ENCODE results near the gene LRRC43. TPM values are rescaled to one million over a fixed set of nuclear protein-coding genes. Genes with fewer than 3 reads are reported as not detected.
A peak's percentile ranks its signal among the peaks of the same experiment; 100 is the strongest.

The LRRC43 gene
- not detected for polyA plus RNA-seq

GRCh38 chr12:122182887-122183587, at the start of gene LRRC43:
Gene LRRC43 (plus strand): TSS chr12:122183123. CDS start chr12:122183145, 22 bp downstream.
- Mint-ChIP-seq H3K27ac (no peak within 1 kb of the TSS), H3K9me3 (no peaks in the 10 kb centered on the region), H3K36me3 (peaks cover 2% of the 10 kb centered on the region), H3K27me3 (peaks cover 17% of the 10 kb centered on the region), H3K4me3 (peak within 1 kb of the TSS; percentile 70 to 92 (median 84)), H3K4me1 (peaks cover 11 to 20% (median 13%) of the 10 kb centered on the region in 3 donors)

- Mint-ChIP-seq H3K36me3 (no peaks in the 10 kb centered on the region), H3K27ac (peak overlapping the region in 1 of 3 donors; percentile 82), H3K27me3 (no peaks in the 10 kb centered on the region)
Observed at GRCh38 chr12:122133192-122133950, 49.6 kb upstream of the LRRC43 start.

GRCh38 chr12:122135437-122136031, 47.4 kb upstream of the LRRC43 start:
- Mint-ChIP-seq H3K36me3 (no peaks in the 10 kb centered on the region), H3K27me3 (no peaks in the 10 kb centered on the region), H3K4me1 (peaks cover 0 to 1% (median 0%) of the 10 kb centered on the region in 3 donors), H3K4me3 (no peak overlapping the region), H3K27ac (no peak overlapping the region), H3K9me3 (no peaks in the 10 kb centered on the region)

More at GRCh38 chr12:122133192-122133950, 49.6 kb upstream of the LRRC43 start:
- H3K4me3 Mint-ChIP-seq: no peak overlapping the region
- peaks cover 0 to under 1% (median 0%) of the 10 kb centered on the region in 3 donors for H3K4me1 Mint-ChIP-seq
- H3K9me3 Mint-ChIP-seq: no peaks in the 10 kb centered on the region

GRCh38 chr12:122137229-122137628, 45.7 kb upstream of the LRRC43 start:
- Mint-ChIP-seq H3K27ac (no peak overlapping the region), H3K36me3 (no peaks in the 10 kb centered on the region), H3K4me3 (no peak overlapping the region), H3K4me1 (peaks cover 0 to 1% (median 0%) of the 10 kb centered on the region in 3 donors), H3K9me3 (no peaks in the 10 kb centered on the region), H3K27me3 (no peaks in the 10 kb centered on the region)

GRCh38 chr12:122137681-122138080, 45.2 kb upstream of the LRRC43 start:
- H3K4me3 Mint-ChIP-seq: no peak overlapping the region
- H3K27ac Mint-ChIP-seq: no peak overlapping the region
- no peaks in the 10 kb centered on the region for H3K36me3 Mint-ChIP-seq
- H3K27me3 Mint-ChIP-seq: no peaks in the 10 kb centered on the region
- peaks cover 0 to 1% (median 0%) of the 10 kb centered on the region in 3 donors for H3K4me1 Mint-ChIP-seq
- no peaks in the 10 kb centered on the region for H3K9me3 Mint-ChIP-seq

GRCh38 chr12:122138181-122138580, 44.7 kb upstream of the LRRC43 start:
- Mint-ChIP-seq H3K4me1 (peaks cover 0 to 1% (median 0%) of the 10 kb centered on the region in 3 donors), H3K27ac (no peak overlapping the region), H3K36me3 (no peaks in the 10 kb centered on the region), H3K9me3 (no peaks in the 10 kb centered on the region), H3K27me3 (no peaks in the 10 kb centered on the region), H3K4me3 (no peak overlapping the region)

GRCh38 chr12:122138616-122139015, 44.3 kb upstream of the LRRC43 start:
- H3K27ac Mint-ChIP-seq: no peak overlapping the region
- H3K4me1 Mint-ChIP-seq: peaks cover 0 to 1% (median 0%) of the 10 kb centered on the region in 3 donors
- no peaks in the 10 kb centered on the region for H3K36me3 Mint-ChIP-seq
- no peaks in the 10 kb centered on the region for H3K27me3 Mint-ChIP-seq
- peak overlapping the region in 1 of 4 donors; percentile 51 for H3K4me3 Mint-ChIP-seq
- no peaks in the 10 kb centered on the region for H3K9me3 Mint-ChIP-seq

GRCh38 chr12:122139266-122139665, 43.7 kb upstream of the LRRC43 start:
- H3K9me3 Mint-ChIP-seq: no peaks in the 10 kb centered on the region
- peak overlapping the region in 1 of 3 donors; percentile 43 for H3K27ac Mint-ChIP-seq
- H3K27me3 Mint-ChIP-seq: no peaks in the 10 kb centered on the region
- H3K36me3 Mint-ChIP-seq: no peaks in the 10 kb centered on the region
- H3K4me3 Mint-ChIP-seq: no peak overlapping the region
- H3K4me1 Mint-ChIP-seq: peaks cover 0 to 1% (median 0%) of the 10 kb centered on the region in 3 donors

- no peaks in the 10 kb centered on the region for H3K27me3 Mint-ChIP-seq
- peak overlapping the region in 1 of 3 donors; percentile 23 for H3K27ac Mint-ChIP-seq
- no peaks in the 10 kb centered on the region for H3K9me3 Mint-ChIP-seq
- no peak overlapping the region for H3K4me3 Mint-ChIP-seq
- no peaks in the 10 kb centered on the region for H3K36me3 Mint-ChIP-seq
- H3K4me1 Mint-ChIP-seq: peaks cover 0 to 1% (median 0%) of the 10 kb centered on the region in 3 donors
Observed at GRCh38 chr12:122139941-122140340, 43.0 kb upstream of the LRRC43 start.

GRCh38 chr12:122140467-122141257, 42.3 kb upstream of the LRRC43 start:
- Mint-ChIP-seq H3K27ac (peak overlapping the region in 1 of 3 donors; percentile 23), H3K4me3 (no peak overlapping the region), H3K27me3 (no peaks in the 10 kb centered on the region), H3K9me3 (no peaks in the 10 kb centered on the region), H3K4me1 (peaks cover 0 to 1% (median 0%) of the 10 kb centered on the region in 3 donors), H3K36me3 (no peaks in the 10 kb centered on the region)

- Mint-ChIP-seq H3K4me1 (peaks cover 0 to 1% (median 0%) of the 10 kb centered on the region in 3 donors), H3K4me3 (no peak overlapping the region), H3K27me3 (no peaks in the 10 kb centered on the region), H3K9me3 (no peaks in the 10 kb centered on the region), H3K27ac (no peak overlapping the region), H3K36me3 (no peaks in the 10 kb centered on the region)
Observed at GRCh38 chr12:122141911-122142725, 40.8 kb upstream of the LRRC43 start.

GRCh38 chr12:122142857-122143256, 40.1 kb upstream of the LRRC43 start:
- H3K27me3 Mint-ChIP-seq: no peaks in the 10 kb centered on the region
- H3K9me3 Mint-ChIP-seq: no peaks in the 10 kb centered on the region
- no peaks in the 10 kb centered on the region for H3K36me3 Mint-ChIP-seq
- H3K27ac Mint-ChIP-seq: no peak overlapping the region
- H3K4me1 Mint-ChIP-seq: peaks cover 0 to 1% (median 0%) of the 10 kb centered on the region in 3 donors
- no peak overlapping the region for H3K4me3 Mint-ChIP-seq

- no peaks in the 10 kb centered on the region for H3K27me3 Mint-ChIP-seq
- peak overlapping the region in 1 of 3 donors; percentile 62 for H3K27ac Mint-ChIP-seq
Observed at GRCh38 chr12:122144885-122145284, 38.0 kb upstream of the LRRC43 start.

More at GRCh38 chr12:122144885-122145284, 38.0 kb upstream of the LRRC43 start:
- no peaks in the 10 kb centered on the region for H3K36me3 Mint-ChIP-seq
- no peak overlapping the region for H3K4me3 Mint-ChIP-seq
- no peaks in the 10 kb centered on the region for H3K9me3 Mint-ChIP-seq
- no peaks in the 10 kb centered on the region for H3K4me1 Mint-ChIP-seq

Data from IgD-negative memory B cell (primary cell).